HepG2 (cell line): ENCODE results near the gene KCNF1. TPM values are rescaled to one million over a fixed set of nuclear protein-coding genes. Genes with fewer than 3 reads are reported as not detected.
A peak's percentile ranks its signal among the peaks of the same experiment; 100 is the strongest.

Experiments
- ATAC-seq: fragments of 200-7000 bp; cut with Tn5 transposase; 3 replicates; pipeline ENCODE4 v1.9.1; 2020; ENCODE audit warnings: mild to moderate bottlenecking, moderate library complexity
- BruUV-seq: library from RNA; stranded (reverse); fragments of 400-500 nt; replicated peaks from 2 replicates; lab custom pipeline; 2021; lab: Mats Ljungman, UMichigan
- CTCF ChIA-PET: fragments of 300-600 bp; formaldehyde crosslinking; extraction: SDS; loops from one replicate; lab custom pipeline; 2021; ENCODE audit warnings: low total read pairs, inconsistent platforms, low intra/inter-chr PET ratio; lab: Yijun Ruan, JAX
- POLR2A ChIA-PET: fragments of 350-600 bp; sonication (Branson Sonifier 250); formaldehyde crosslinking; loops from one replicate; lab custom pipeline; 2020; ENCODE audit warnings: antibody characterized with exemption, inconsistent platforms; lab: Yijun Ruan, JAX
- DNase-seq: peaks from one replicate; pipeline ENCODE4 v3.0.0-alpha.2; 2015; ENCODE audit warnings: low spot score
- FAIRE-seq: peaks from 3 replicates; lab custom pipeline; 2011; peaks lifted over from hg19 to GRCh38; lab: Jason Lieb, UNC
- H2AFZ ChIP-seq: one replicate; pipeline ENCODE4 v1.6.1; 2011; ENCODE audit warnings: low read length, inconsistent platforms
- H3K27ac ChIP-seq: fragments of 300-600 bp; 3 replicates; pipeline ENCODE4 v1.8.0; 2011; ENCODE audit warnings: mixed run types, mild to moderate bottlenecking, mixed read lengths, low read length, inconsistent platforms; ENCODE audit not compliant: insufficient read depth; ENCODE audit errors: extremely low read length
- H3K27me3 ChIP-seq, 2 experiments: fragments of 200-600 bp in 1 of 2; 2 replicates in 1 of 2; 3 replicates in 1 of 2; pipeline versions ENCODE4 v1.6.0 to v1.8.0; 2011; ENCODE audit warnings: low read length in 2 of 2, mild to moderate bottlenecking in 2 of 2, moderate library complexity in 2 of 2, inconsistent platforms in 1 of 2; ENCODE audit not compliant: insufficient read depth in 2 of 2, control insufficient read depth in 1 of 2
- H3K36me3 ChIP-seq, 2 experiments: fragments of 200-600 bp in 1 of 2; replicated peaks in 1 of 2; 2 replicates in 1 of 2; 3 replicates in 1 of 2; pipeline versions ENCODE4 v1.5.1 to v1.8.0; 2011; ENCODE audit warnings: low read length in 2 of 2, inconsistent platforms in 1 of 2; ENCODE audit not compliant: insufficient read depth in 2 of 2, control insufficient read depth in 1 of 2
- H3K4me1 ChIP-seq: 2 replicates; pipeline ENCODE4 v1.5.1; 2012; ENCODE audit warnings: low read length, inconsistent platforms; ENCODE audit not compliant: insufficient read depth
- H3K4me2 ChIP-seq: 2 replicates; pipeline ENCODE4 v1.6.0; 2011; ENCODE audit warnings: low read depth, low read length, inconsistent platforms
- H3K4me3 ChIP-seq, 3 experiments: fragments of 200-600 bp in 1 of 3; sonication (generic), shearing (Covaris generic) in 1 of 3; replicated peaks in 1 of 3; 2 replicates each; pipeline ENCODE4 v1.5.1; 2011 to 2016; ENCODE audit warnings: low read length in 3 of 3, inconsistent platforms in 2 of 3, low read depth in 2 of 3, mild to moderate bottlenecking in 2 of 3, control low read depth in 1 of 3, mixed read lengths in 1 of 3; ENCODE audit not compliant: insufficient read depth in 1 of 3
- H3K79me2 ChIP-seq: one replicate; pipeline ENCODE4 v1.6.1; 2011; ENCODE audit warnings: low read length, inconsistent platforms; ENCODE audit not compliant: insufficient read depth
- H3K9ac ChIP-seq: 2 replicates; pipeline ENCODE4 v1.6.0; 2011; ENCODE audit warnings: mild to moderate bottlenecking, low read depth, low read length, inconsistent platforms; ENCODE audit not compliant: insufficient read depth
- H3K9me3 ChIP-seq: 2 replicates; pipeline ENCODE4 v1.5.1; 2012; ENCODE audit warnings: mild to moderate bottlenecking, low read length
- H4K20me1 ChIP-seq: 2 replicates; pipeline ENCODE4 v1.6.0; 2011; ENCODE audit warnings: inconsistent platforms, mild to moderate bottlenecking, low read length, moderate library complexity; ENCODE audit not compliant: insufficient read depth
- FIP1L1 ChIP-seq: fragments of 200-400 bp; formaldehyde crosslinking; IDR thresholded peaks from 2 replicates; pipeline ENCODE4 v1.6.1; 2018; ENCODE audit warnings: low read depth, mild to moderate bottlenecking, low read length, moderate library complexity, borderline replicate concordance; ENCODE audit not compliant: insufficient read depth
- MED13 ChIP-seq: sonication (generic); formaldehyde crosslinking; IDR thresholded peaks from 2 replicates; pipeline ENCODE4 v1.5.0; 2020; ENCODE audit warnings: missing genetic modification reagents
- MXD4 ChIP-seq: IDR thresholded peaks from 2 replicates; pipeline ENCODE4 v1.6.1; 2016; ENCODE audit warnings: mild to moderate bottlenecking, missing biosample characterization, missing genetic modification reagents
- NFKB2 ChIP-seq: sonication (generic); formaldehyde crosslinking; IDR thresholded peaks from 2 replicates; pipeline ENCODE4 v1.4.0; 2020; ENCODE audit warnings: missing genetic modification reagents, borderline replicate concordance
- RBM39 ChIP-seq: fragments of 200-400 bp; formaldehyde crosslinking; IDR thresholded peaks from one replicate; pipeline ENCODE4 v1.6.1; 2018; ENCODE audit warnings: antibody characterized with exemption, mild to moderate bottlenecking, low read depth, low read length; ENCODE audit not compliant: poor library complexity, severe bottlenecking
- SALL1 ChIP-seq: sonication (generic); formaldehyde crosslinking; IDR thresholded peaks from 2 replicates; pipeline ENCODE4 v1.8.0; 2022; ENCODE audit warnings: mild to moderate bottlenecking, missing genetic modification reagents
- ZNF441 ChIP-seq: sonication (generic); formaldehyde crosslinking; IDR thresholded peaks from 2 replicates; pipeline ENCODE4 v1.7.0; 2021; ENCODE audit warnings: missing genetic modification reagents, borderline replicate concordance
- ZNF558 ChIP-seq: sonication (generic); formaldehyde crosslinking; IDR thresholded peaks from 2 replicates; pipeline ENCODE4 v1.9.0; 2022; ENCODE audit warnings: mild to moderate bottlenecking, missing genetic modification reagents, borderline replicate concordance
- ZNF577 ChIP-seq: sonication (generic); formaldehyde crosslinking; IDR thresholded peaks from 2 replicates; pipeline ENCODE4 v1.4.0; 2020; ENCODE audit warnings: mild to moderate bottlenecking, low read depth, missing genetic modification reagents, borderline replicate concordance
- ZNF776 ChIP-seq: sonication (generic); formaldehyde crosslinking; IDR thresholded peaks from 2 replicates; pipeline ENCODE4 v1.4.0; 2020; ENCODE audit warnings: mild to moderate bottlenecking, missing genetic modification reagents
- WGBS: methylation state at CpG from one replicate; pipeline ENCODE4 v1.1.6; 2017; ENCODE audit warnings: low lambda C conversion rate; 5-methylcytosine and 5-hydroxymethylcytosine counted together
- in situ Hi-C: cut with HindIII; loops from 2 replicates; pipeline ENCODE4 v1.10.0; 2017; ENCODE audit warnings: low pct_unique_long_range_greater_than_20kb; ENCODE audit not compliant: extremely low pct_ligation_motif_present
- intact Hi-C: fragments of 100-400 bp; cut with micrococcal nuclease; formaldehyde crosslinking; loops from one replicate; pipeline ENCODE4 v1.10.0; 2022; ENCODE audit not compliant: unreplicated experiment
- polyA plus RNA-seq, 8 experiments: library from polyadenylated mRNA; depleted of rRNA in 3 of 8; stranded (reverse) in 7 of 8; unstranded in 1 of 8; fragments of >200 nt; fragmentation: Illumina TruSeq in 4 of 8; extraction: Trizol in 4 of 8; gene quantifications; 2 replicates each; pipeline versions ENCODE4 v1.2.1 to v1.2.3, GENCODE V29; 2011 to 2016; ENCODE audit warnings: low read depth in 4 of 8, missing spikeins in 1 of 8, mixed read lengths in 1 of 8; ENCODE audit not compliant: insufficient read depth in 1 of 8
- total RNA-seq, 5 experiments: library from RNA; depleted of rRNA; stranded (reverse); fragments of >200 nt; fragmentation: Illumina TruSeq; extraction: Trizol; gene quantifications; 2 replicates each; pipeline ENCODE4 v1.2.3, GENCODE V29; 2016; ENCODE audit warnings: low read depth in 1 of 5

KCNF1 gene
- total and polyA plus RNA-seq, 2 of the 13 experiments (the other 11 are each of a cell fraction or from before 2014, with no cell fraction given) = 0.09 to 0.12 TPM

- POLR2A ChIA-PET = no interaction called here
- Histone ChIP-seq H3K4me3 (no peak overlapping the region), H3K9me3 (no peaks in the 10 kb centered on the region)
- no peak for TF ChIP-seq ZNF441 (CRISPR knock-in tag)
- TF ChIP-seq ZNF577 = no peak
- TF ChIP-seq FIP1L1 = no peak
- no peak for TF ChIP-seq MED13
- no peak for TF ChIP-seq ZNF776 (CRISPR knock-in tag)
- no peak for TF ChIP-seq ZNF558 (CRISPR knock-in tag)
- TF ChIP-seq NFKB2 (CRISPR knock-in tag) = no peak
- no peak for TF ChIP-seq MXD4 (CRISPR knock-in tag)
- TF ChIP-seq RBM39 = no peak
- no peak for TF ChIP-seq SALL1 (CRISPR knock-in tag)
- TF ChIP-seq, all 625 proteins: peak for 0
- in situ Hi-C loops (no loop called here), intact Hi-C loops (loop anchor here (10.0 kb wide), 1 partner anchor 209 kb away; no protein-coding TSS in a partner anchor)
- no peaks in the 10 kb centered on the region for H3K79me2 ChIP-seq
- H3K9ac ChIP-seq = no peak overlapping the region
- WGBS = 10% methylated on average over 8 of the region's 10 CpGs
- H3K4me1 ChIP-seq = peaks cover 9% of the 10 kb centered on the region
- peaks cover 17 to 91% of the 10 kb centered on the region in 2 experiments for H3K27me3 ChIP-seq
- no peak overlapping the region for H3K4me2 ChIP-seq
- no TSS peak for BruUV-seq
- no peaks in the 10 kb centered on the region for H3K36me3 ChIP-seq
- no peaks in the 10 kb centered on the region; the same call in 1 of the 2 replicates for H4K20me1 ChIP-seq
- H2AFZ ChIP-seq = no peak overlapping the region
- CTCF ChIA-PET = no interaction called here
- FAIRE-seq (no peak), DNase-seq (no peak), ATAC-seq (0 out of 3 replicates have a peak, but pooled peaks have one; percentile 6)
- no peak overlapping the region for H3K27ac ChIP-seq
These were observed 4.1 kb downstream of the KCNF1 start for GRCh38 chr2:10915731-10916276.
